HCT116 (cell line): Measurements from ENCODE around the gene ANXA6. TPM values are rescaled to one million over a fixed set of nuclear protein-coding genes. Genes with fewer than 3 reads are reported as not detected.

Experiments
- ATAC-seq: fragments of 200-7000 bp; cut with Tn5 transposase; 2 replicates; pipeline ENCODE4 v1.9.1; 2020; ENCODE audit warnings: mild to moderate bottlenecking, moderate library complexity
- BruUV-seq: library from RNA; stranded (reverse); fragments of 400-500 nt; replicated peaks from 2 replicates; lab custom pipeline; 2021; lab: Mats Ljungman, UMichigan
- CTCF ChIA-PET: fragments of 300-600 bp; sonication (Branson Sonifier 250); formaldehyde crosslinking; loops from one replicate; lab custom pipeline; 2021; ENCODE audit warnings: antibody characterized with exemption; lab: Charles Lee
- POLR2A ChIA-PET: fragments of 300-600, 350-600 bp; sonication (Branson Sonifier 250); formaldehyde crosslinking; loops from one replicate; lab custom pipeline; 2021; ENCODE audit warnings: antibody characterized with exemption; lab: Charles Lee
- RAD21 ChIA-PET, 2 experiments: fragments of 300-600 bp; sonication (Branson Sonifier 250); formaldehyde crosslinking; loops; one replicate each; lab custom pipeline; 2023; ENCODE audit warnings: low total read pairs in 2 of 2; ENCODE audit not compliant: uncharacterized antibody in 2 of 2, unreplicated experiment in 2 of 2, low non-redundant PET in 1 of 2; lab: Charles Lee
- DNase-seq: peaks from one replicate; pipeline ENCODE4 v3.0.0-alpha.2; 2010; ENCODE audit warnings: low read depth, low spot score
- H2AFZ ChIP-seq: fragments of 200-600 bp; shearing (Covaris generic), sonication (generic); 2 replicates; pipeline ENCODE4 v1.6.1; 2017; ENCODE audit warnings: low read depth, mixed run types, mixed read lengths, antibody characterized with exemption, low read length; ENCODE audit not compliant: poor library complexity, severe bottlenecking
- H3K27ac ChIP-seq: 2 replicates; pipeline ENCODE4 v1.5.1; 2012; ENCODE audit warnings: low read depth, low read length
- H3K27me3 ChIP-seq: fragments of 200-600 bp; sonication (generic); 2 replicates; pipeline ENCODE4 v1.6.1; 2016; ENCODE audit warnings: mixed run types, low read length, mixed read lengths; ENCODE audit not compliant: insufficient read depth
- H3K36me3 ChIP-seq, 2 experiments: fragments of 200-500 bp in 1 of 2; fragments of 200-600 bp in 1 of 2; sonication (Bioruptor generic) in 1 of 2; sonication (generic) in 1 of 2; 2 replicates each; pipeline versions ENCODE4 v1.5.1 to v1.6.1; 2014 to 2016; ENCODE audit warnings: low read length in 2 of 2, inconsistent platforms in 1 of 2, mixed read lengths in 1 of 2, mixed run types in 1 of 2; ENCODE audit not compliant: insufficient read depth in 2 of 2, control insufficient read depth in 1 of 2
- H3K4me1 ChIP-seq, 2 experiments: fragments of 200-600 bp in 1 of 2; sonication (generic) in 1 of 2; 2 replicates each; pipeline versions ENCODE4 v1.5.1 to v1.6.1; 2012 to 2017; ENCODE audit warnings: low read length in 2 of 2, inconsistent platforms in 1 of 2, mild to moderate bottlenecking in 1 of 2, mixed read lengths in 1 of 2, mixed run types in 1 of 2, moderate library complexity in 1 of 2; ENCODE audit not compliant: insufficient read depth in 2 of 2, control insufficient read depth in 1 of 2
- H3K4me2 ChIP-seq: fragments of 200-600 bp; sonication (generic); 2 replicates; pipeline ENCODE4 v1.6.1; 2017; ENCODE audit warnings: mixed run types, low read length, mixed read lengths
- H3K4me3 ChIP-seq, 2 experiments: fragments of 200-600 bp in 1 of 2; sonication (generic) in 1 of 2; replicated peaks in 1 of 2; 2 replicates each; pipeline ENCODE4 v1.5.1; 2011 to 2016; ENCODE audit warnings: low read length in 2 of 2, control low read depth in 1 of 2, low read depth in 1 of 2, mild to moderate bottlenecking in 1 of 2, mixed read lengths in 1 of 2, mixed run types in 1 of 2
- H3K79me2 ChIP-seq: fragments of 200-600 bp; sonication (generic); 2 replicates; pipeline ENCODE4 v1.6.1; 2017; ENCODE audit warnings: mild to moderate bottlenecking, mixed run types, low read length, moderate library complexity, mixed read lengths; ENCODE audit not compliant: insufficient read depth
- H3K9ac ChIP-seq: fragments of 200-600 bp; sonication (generic); 2 replicates; pipeline ENCODE4 v1.6.1; 2016; ENCODE audit warnings: low read length, mixed read lengths
- H3K9me2 ChIP-seq: fragments of 200-600 bp; sonication (generic), shearing (Covaris generic); 2 replicates; pipeline ENCODE4 v1.6.1; 2017; ENCODE audit warnings: mixed run types, mild to moderate bottlenecking, moderate library complexity; ENCODE audit not compliant: insufficient read depth
- H3K9me3 ChIP-seq, 2 experiments: fragments of 200-500 bp in 1 of 2; fragments of 200-600 bp in 1 of 2; sonication (Bioruptor generic) in 1 of 2; sonication (generic) in 1 of 2; 2 replicates each; pipeline ENCODE4 v1.6.1; 2014 to 2017; ENCODE audit warnings: low read length in 2 of 2, mixed read lengths in 2 of 2, inconsistent platforms in 1 of 2, low read depth in 1 of 2, mild to moderate bottlenecking in 1 of 2, mixed run types in 1 of 2, moderate library complexity in 1 of 2; ENCODE audit not compliant: control insufficient read depth in 1 of 2, insufficient read depth in 1 of 2
- H4K20me1 ChIP-seq: fragments of 200-600 bp; sonication (generic), shearing (Covaris generic); 2 replicates; pipeline ENCODE4 v1.6.1; 2017; ENCODE audit warnings: mixed run types, mild to moderate bottlenecking, moderate library complexity; ENCODE audit not compliant: insufficient read depth
- ATF3 ChIP-seq: IDR thresholded peaks from 2 replicates; pipeline ENCODE4 v1.6.1; 2012
- CBX3 ChIP-seq: IDR thresholded peaks from 2 replicates; pipeline ENCODE4 v1.6.1; 2012; ENCODE audit warnings: low read depth
- CEBPB ChIP-seq: IDR thresholded peaks from 2 replicates; pipeline ENCODE4 v1.6.1; 2012; ENCODE audit warnings: low read depth
- EZH2 ChIP-seq: fragments of 200-600 bp; sonication (generic); IDR thresholded peaks from 2 replicates; pipeline ENCODE4 v1.6.1; 2017; ENCODE audit warnings: antibody characterized with exemption, mixed run types
- EZH2phosphoT487 ChIP-seq: fragments of 200-600 bp; IDR thresholded peaks from 2 replicates; pipeline ENCODE4 v1.6.1; 2018; ENCODE audit warnings: antibody characterized with exemption, borderline replicate concordance
- FOSL1 ChIP-seq: IDR thresholded peaks from 2 replicates; pipeline ENCODE4 v1.6.1; 2012; ENCODE audit warnings: low read depth
- JUND ChIP-seq: IDR thresholded peaks from 2 replicates; pipeline ENCODE4 v1.6.1; 2012
- RAD21 ChIP-seq: IDR thresholded peaks from 2 replicates; pipeline ENCODE4 v1.6.1; 2012; ENCODE audit warnings: low read depth, mild to moderate bottlenecking
- REST ChIP-seq: IDR thresholded peaks from 2 replicates; pipeline ENCODE4 v1.6.1; 2012; ENCODE audit warnings: low read depth
- SIN3A ChIP-seq: IDR thresholded peaks from 2 replicates; pipeline ENCODE4 v1.6.1; 2012; ENCODE audit warnings: low read depth
- TCF7L2 ChIP-seq: IDR thresholded peaks from 2 replicates; pipeline ENCODE4 v1.7.0; 2011; ENCODE audit warnings: borderline replicate concordance, inconsistent platforms; ENCODE audit not compliant: insufficient read depth, insufficient read length; ENCODE audit errors: extremely low read depth
- ZBTB33 ChIP-seq: IDR thresholded peaks from 2 replicates; pipeline ENCODE4 v1.6.1; 2011; ENCODE audit warnings: mild to moderate bottlenecking, low read length, moderate library complexity; ENCODE audit not compliant: insufficient replicate concordance; ENCODE audit errors: extremely low read depth
- intact Hi-C: fragments of 100-400 bp; cut with micrococcal nuclease; formaldehyde crosslinking; loops from 2 replicates; pipeline ENCODE4 v1.10.0; 2022
- total RNA-seq: library from RNA; stranded (reverse); gene quantifications from one replicate; pipeline ENCODE4 v1.2.1, GENCODE V29; 2021; ENCODE audit not compliant: unreplicated experiment

The ANXA6 gene
- total RNA-seq, 1 experiment from 2014 or later = 71.9 TPM

- intact Hi-C loops = no loop called here
- Histone ChIP-seq H3K9me2 (no peaks in the 10 kb centered on the region), H3K9me3 (no peaks in the 10 kb centered on the region), H3K36me3 (no peaks in the 10 kb centered on the region), H2AFZ (no peak overlapping the region), H3K79me2 (peaks cover 45% of the 10 kb centered on the region), H4K20me1 (no peaks in the 10 kb centered on the region), H3K9ac (no peak overlapping the region), H3K4me1 (peaks cover 31 to 70% of the 10 kb centered on the region in 2 experiments), H3K27me3 (no peaks in the 10 kb centered on the region), H3K27ac (no peak overlapping the region), H3K4me3 (no peak overlapping the region), H3K4me2 (no peak overlapping the region)
- ATAC-seq = no peak
- no peak for TF ChIP-seq REST
- TF ChIP-seq JUND = no peak
- no peak for TF ChIP-seq CEBPB
- TF ChIP-seq SIN3A = no peak
- no peak for TF ChIP-seq ZBTB33
- TF ChIP-seq RAD21 = no peak
- TF ChIP-seq CBX3 = no peak
- no peak for TF ChIP-seq TCF7L2
- no peak for TF ChIP-seq FOSL1
- TF ChIP-seq EZH2phosphoT487 = no peak
- no peak for TF ChIP-seq EZH2
- TF ChIP-seq ATF3 = no peak
- ChIA-PET RAD21 (no interaction called here), CTCF (no interaction called here), POLR2A (no interaction called here)
- DNase-seq = no peak
- BruUV-seq = no TSS peak
Measured at GRCh38 chr5:151077419-151077818, 80.2 kb downstream of the ANXA6 start.
